HG03442 (cell line): ENCODE measurements around the gene NAB2.
A peak's percentile ranks its signal among the peaks of the same experiment; 100 is the strongest.
"Not testable (repeated sequence)": the region's sequence is repeated elsewhere in the genome, so short reads cannot be mapped to it uniquely, and the experiment has no call there.

ENCODE experiments used
- ATAC-seq: cut with Tn5 transposase; IDR thresholded peaks from one replicate; pipeline ENCODE4 v1.9.1; 2021; ENCODE audit warnings: mild to moderate bottlenecking, moderate library complexity; ENCODE audit not compliant: unreplicated experiment

The NAB2 gene

GRCh38 chr12:57063991-57064685 lies 24.8 kb upstream of the NAB2 start:
- ATAC-seq = peak; percentile 78

GRCh38 chr12:57066245-57066644 lies 22.7 kb upstream of the NAB2 start:
- no peak for ATAC-seq

GRCh38 chr12:57069523-57069922 lies 19.4 kb upstream of the NAB2 start:
- ATAC-seq = peak; percentile 81

- ATAC-seq = no peak
Measured at GRCh38 chr12:57072661-57073060, 16.3 kb upstream of the NAB2 start.

- not testable (repeated sequence) for ATAC-seq
Measured at GRCh38 chr12:57073566-57074450, 15.1 kb upstream of the NAB2 start.

- peak; percentile 95 for ATAC-seq
Measured at GRCh38 chr12:57078519-57079404, 10.2 kb upstream of the NAB2 start, which contains the start of gene NEMP1. TSS of gene NEMP1 (minus strand) at chr12:57078791. CDS start at chr12:57078745, 46 bp downstream.

GRCh38 chr12:57079821-57080220 lies 9.1 kb upstream of the NAB2 start:
- ATAC-seq = no peak

- ATAC-seq = no peak
Measured at GRCh38 chr12:57080855-57081254, 8.1 kb upstream of the NAB2 start.

GRCh38 chr12:57085999-57086492 lies 2.9 kb upstream of the NAB2 start:
- ATAC-seq = no peak

- no peak for ATAC-seq
Measured at GRCh38 chr12:57086493-57087009, 2.4 kb upstream of the NAB2 start.

- peak; percentile 36 for ATAC-seq
Measured at GRCh38 chr12:57087010-57087690, 1.8 kb upstream of the NAB2 start.

GRCh38 chr12:57087691-57088353 lies 1.1 kb upstream of the NAB2 start:
- ATAC-seq = peak; percentile 31

GRCh38 chr12:57089271-57090245 lies 644 bp downstream of the NAB2 start:
- no peak for ATAC-seq

GRCh38 chr12:57090490-57090889 lies 1.6 kb downstream of the NAB2 start:
- ATAC-seq = no peak

- no peak for ATAC-seq
Measured at GRCh38 chr12:57090924-57091637, 2.2 kb downstream of the NAB2 start.

GRCh38 chr12:57091638-57092528 lies 3.0 kb downstream of the NAB2 start:
- ATAC-seq = no peak

- ATAC-seq = no peak
Measured at GRCh38 chr12:57092529-57092862, 3.6 kb downstream of the NAB2 start.
